SU-DHL-6 (cell line): ENCODE data around the gene CTRB2.

Source experiments
- H2AFZ ChIP-seq: fragments of 200-600 bp; sonication (generic); 2 replicates; pipeline ENCODE4 v1.6.1; 2014; ENCODE audit warnings: low read depth, mild to moderate bottlenecking, moderate library complexity, mixed read lengths, antibody characterized with exemption, low read length; ENCODE audit not compliant: severe bottlenecking
- H3F3A ChIP-seq: fragments of 200-600 bp; shearing (Covaris generic); 2 replicates; pipeline ENCODE4 v1.6.0; 2016; ENCODE audit warnings: antibody characterized with exemption, mild to moderate bottlenecking; ENCODE audit not compliant: insufficient read depth
- H3K27ac ChIP-seq: fragments of 200-600 bp; sonication (generic); 2 replicates; pipeline ENCODE4 v1.5.1; 2016; ENCODE audit warnings: low read depth, mild to moderate bottlenecking, low read length, moderate library complexity, mixed read lengths
- H3K27me3 ChIP-seq: fragments of 200-600 bp; sonication (generic), shearing (Covaris generic); 2 replicates; pipeline ENCODE4 v1.6.0; 2014; ENCODE audit warnings: mild to moderate bottlenecking, low read length
- H3K36me3 ChIP-seq: fragments of 200-600 bp; sonication (generic); 2 replicates; pipeline ENCODE4 v1.6.1; 2014; ENCODE audit warnings: mild to moderate bottlenecking, low read length, mixed read lengths
- H3K4me2 ChIP-seq: fragments of 300-600, 200-600 bp; shearing (Covaris generic), sonication (generic); 2 replicates; pipeline ENCODE4 v1.6.0; 2014; ENCODE audit warnings: low read length, low read depth, mild to moderate bottlenecking; ENCODE audit not compliant: poor library complexity, severe bottlenecking
- H3K4me3 ChIP-seq: fragments of 200-600 bp; sonication (generic); 2 replicates; pipeline ENCODE4 v1.5.1; 2014; ENCODE audit warnings: antibody characterized with exemption, low read length, mild to moderate bottlenecking, mixed read lengths; ENCODE audit not compliant: insufficient read depth, poor library complexity, severe bottlenecking
- H3K79me2 ChIP-seq: fragments of 200-600 bp; sonication (generic); 2 replicates; pipeline ENCODE4 v1.6.1; 2014; ENCODE audit warnings: mild to moderate bottlenecking, low read length, moderate library complexity; ENCODE audit not compliant: insufficient read depth
- H3K9ac ChIP-seq: fragments of 200-600 bp; sonication (generic); 2 replicates; pipeline ENCODE4 v1.7.0; 2014; ENCODE audit warnings: mild to moderate bottlenecking, low read length
- H3K9me2 ChIP-seq: fragments of 200-600 bp; sonication (generic); replicated peaks from 2 replicates; pipeline ENCODE4 v1.6.1; 2014; ENCODE audit warnings: low read length; ENCODE audit not compliant: insufficient read depth
- H3K9me3 ChIP-seq: fragments of 200-600 bp; sonication (generic); 2 replicates; pipeline ENCODE4 v1.6.1; 2014; ENCODE audit warnings: low read length, mixed read lengths; ENCODE audit not compliant: insufficient read depth
- H4K20me1 ChIP-seq: fragments of 200-600 bp; sonication (generic); 2 replicates; pipeline ENCODE4 v1.6.1; 2014; ENCODE audit warnings: low read depth, mild to moderate bottlenecking, antibody characterized with exemption, low read length, moderate library complexity, mixed read lengths
- EZH2phosphoT487 ChIP-seq: fragments of 200-600 bp; sonication (generic), shearing (Covaris generic); conservative IDR thresholded peaks from 2 replicates; pipeline ENCODE4 v1.6.1; 2018; ENCODE audit warnings: mild to moderate bottlenecking, antibody characterized with exemption, low read length, moderate library complexity, mixed read lengths
- TF ChIP-seq, protein P1 (sequence below): fragments of 200-600 bp; sonication (generic); IDR thresholded peaks from one replicate; pipeline ENCODE4 v1.5.1; 2017; ENCODE audit warnings: antibody characterized with exemption, mild to moderate bottlenecking, low read length, moderate library complexity; ENCODE audit not compliant: insufficient read depth, poor library complexity, severe bottlenecking

Gene CTRB2

GRCh38 chr16:75235721-75236193 lies 28.8 kb upstream of the CTRB2 start:
- no peaks in the 10 kb centered on the region for H3K9me3 ChIP-seq
- H3K27me3 ChIP-seq: no peaks in the 10 kb centered on the region
- no peaks in the 10 kb centered on the region for H3K79me2 ChIP-seq
- TF ChIP-seq EZH2phosphoT487: no peak
- TF ChIP-seq, protein P1, sequence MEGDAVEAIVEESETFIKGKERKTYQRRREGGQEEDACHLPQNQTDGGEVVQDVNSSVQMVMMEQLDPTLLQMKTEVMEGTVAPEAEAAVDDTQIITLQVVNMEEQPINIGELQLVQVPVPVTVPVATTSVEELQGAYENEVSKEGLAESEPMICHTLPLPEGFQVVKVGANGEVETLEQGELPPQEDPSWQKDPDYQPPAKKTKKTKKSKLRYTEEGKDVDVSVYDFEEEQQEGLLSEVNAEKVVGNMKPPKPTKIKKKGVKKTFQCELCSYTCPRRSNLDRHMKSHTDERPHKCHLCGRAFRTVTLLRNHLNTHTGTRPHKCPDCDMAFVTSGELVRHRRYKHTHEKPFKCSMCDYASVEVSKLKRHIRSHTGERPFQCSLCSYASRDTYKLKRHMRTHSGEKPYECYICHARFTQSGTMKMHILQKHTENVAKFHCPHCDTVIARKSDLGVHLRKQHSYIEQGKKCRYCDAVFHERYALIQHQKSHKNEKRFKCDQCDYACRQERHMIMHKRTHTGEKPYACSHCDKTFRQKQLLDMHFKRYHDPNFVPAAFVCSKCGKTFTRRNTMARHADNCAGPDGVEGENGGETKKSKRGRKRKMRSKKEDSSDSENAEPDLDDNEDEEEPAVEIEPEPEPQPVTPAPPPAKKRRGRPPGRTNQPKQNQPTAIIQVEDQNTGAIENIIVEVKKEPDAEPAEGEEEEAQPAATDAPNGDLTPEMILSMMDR: no peak
- H3F3A ChIP-seq: no peaks in the 10 kb centered on the region
- H3K4me2 ChIP-seq: no peak overlapping the region
- H3K9ac ChIP-seq: no peak overlapping the region
- no peaks in the 10 kb centered on the region for H3K36me3 ChIP-seq
- no peak overlapping the region for H2AFZ ChIP-seq
- no peak overlapping the region for H3K27ac ChIP-seq
- no peaks in the 10 kb centered on the region for H3K9me2 ChIP-seq
- H4K20me1 ChIP-seq: no peaks in the 10 kb centered on the region
- no peak overlapping the region for H3K4me3 ChIP-seq

GRCh38 chr16:75234856-75235696 lies 28.1 kb upstream of the CTRB2 start:
- Histone ChIP-seq H3K27me3 (no peaks in the 10 kb centered on the region), H3K9me2 (no peaks in the 10 kb centered on the region), H3F3A (no peaks in the 10 kb centered on the region), H4K20me1 (no peaks in the 10 kb centered on the region), H3K4me2 (no peak overlapping the region), H2AFZ (no peak overlapping the region), H3K4me3 (no peak overlapping the region), H3K9me3 (no peaks in the 10 kb centered on the region), H3K79me2 (no peaks in the 10 kb centered on the region), H3K36me3 (no peaks in the 10 kb centered on the region), H3K9ac (no peak overlapping the region), H3K27ac (no peak overlapping the region)
- TF ChIP-seq, protein P1: no peak
- no peak for TF ChIP-seq EZH2phosphoT487

DNA sequence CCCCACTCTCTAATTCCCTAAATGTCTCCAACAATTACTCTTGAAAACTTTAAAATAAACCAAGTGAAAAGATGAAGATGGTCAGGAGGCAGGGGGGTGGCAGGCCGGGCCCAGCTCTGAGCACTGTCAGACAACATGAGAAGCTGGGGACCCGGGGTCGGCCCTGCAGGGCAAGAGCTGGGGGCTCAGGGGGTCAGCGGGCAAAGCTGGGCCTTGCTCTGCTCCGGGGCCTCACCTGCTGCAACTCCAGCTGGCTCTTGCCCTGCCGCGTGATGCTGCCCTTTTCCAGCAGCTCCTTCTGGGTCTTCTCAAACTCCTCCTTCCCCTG lies 26.6 kb upstream of the CTRB2 start:
- no peak overlapping the region for H3K9ac ChIP-seq
- H3K9me2 ChIP-seq: no peaks in the 10 kb centered on the region
- no peak overlapping the region for H3K4me2 ChIP-seq
- no peaks in the 10 kb centered on the region for H4K20me1 ChIP-seq
- H3K36me3 ChIP-seq: no peaks in the 10 kb centered on the region
- no peaks in the 10 kb centered on the region for H3K9me3 ChIP-seq
- no peak overlapping the region for H3K27ac ChIP-seq
- no peaks in the 10 kb centered on the region for H3K27me3 ChIP-seq
- H3F3A ChIP-seq: no peaks in the 10 kb centered on the region
- no peak for TF ChIP-seq EZH2phosphoT487
- TF ChIP-seq, protein P1: no peak
- H2AFZ ChIP-seq: no peak overlapping the region
- H3K4me3 ChIP-seq: no peak overlapping the region
- H3K79me2 ChIP-seq: no peaks in the 10 kb centered on the region
